GM19452 (cell line): ENCODE results near the gene NAGS.
"Not testable (repeated sequence)": the region's sequence is repeated elsewhere in the genome, so short reads cannot be mapped to it uniquely, and the experiment has no call there.

Experiments used
- ATAC-seq: cut with Tn5 transposase; IDR thresholded peaks from one replicate; pipeline ENCODE4 v1.9.1; 2021; ENCODE audit not compliant: unreplicated experiment

NAGS gene

GRCh38 chr17:43983515-43984411 lies 20.7 kb upstream of the NAGS start:
- no peak for ATAC-seq

GRCh38 chr17:43984521-43984920 lies 19.9 kb upstream of the NAGS start:
- no peak for ATAC-seq

- ATAC-seq, result no peak
Observed at GRCh38 chr17:43986225-43986981, 18.0 kb upstream of the NAGS start.

GRCh38 chr17:43987131-43988021 lies 17.0 kb upstream of the NAGS start:
- no peak for ATAC-seq

GRCh38 chr17:43988301-43988700 lies 16.1 kb upstream of the NAGS start:
- ATAC-seq, result no peak

- ATAC-seq, result no peak
Observed at GRCh38 chr17:43992641-43993040, 11.8 kb upstream of the NAGS start.

- ATAC-seq, result no peak
Observed at GRCh38 chr17:43994272-43995149, 9.9 kb upstream of the NAGS start.

- ATAC-seq, result no peak
Observed at GRCh38 chr17:43995150-43995471, 9.3 kb upstream of the NAGS start.

GRCh38 chr17:43997180-43997579 lies 7.2 kb upstream of the NAGS start:
- not testable (repeated sequence) for ATAC-seq

- no peak for ATAC-seq
Observed at GRCh38 chr17:43998552-43998951, 5.9 kb upstream of the NAGS start.

- ATAC-seq, result no peak
Observed at GRCh38 chr17:43999024-43999423, 5.4 kb upstream of the NAGS start.

GRCh38 chr17:44000141-44000860 lies 4.1 kb upstream of the NAGS start:
- ATAC-seq, result no peak

- ATAC-seq, result no peak
Observed at GRCh38 chr17:44000871-44001460, 3.5 kb upstream of the NAGS start.

GRCh38 chr17:44001461-44001920 lies 2.9 kb upstream of the NAGS start:
- no peak for ATAC-seq

- ATAC-seq, result no peak
Observed at GRCh38 chr17:44002141-44002848, 2.1 kb upstream of the NAGS start.

GRCh38 chr17:44004761-44005526 lies 522 bp downstream of the NAGS start:
- ATAC-seq, result no peak

- ATAC-seq, result no peak
Observed at GRCh38 chr17:44005527-44006271, 1.3 kb downstream of the NAGS start.
